DMS53 treated with DMSO at 0.1 percent for 48 hours (cell line): ENCODE data around the gene FAF1.

Experiments used
- DNase-seq: peaks from one replicate; lab custom pipeline; 2025; ENCODE audit not compliant: unreplicated experiment; lab: John Stamatoyannopoulos, UW

Gene FAF1

DNA sequence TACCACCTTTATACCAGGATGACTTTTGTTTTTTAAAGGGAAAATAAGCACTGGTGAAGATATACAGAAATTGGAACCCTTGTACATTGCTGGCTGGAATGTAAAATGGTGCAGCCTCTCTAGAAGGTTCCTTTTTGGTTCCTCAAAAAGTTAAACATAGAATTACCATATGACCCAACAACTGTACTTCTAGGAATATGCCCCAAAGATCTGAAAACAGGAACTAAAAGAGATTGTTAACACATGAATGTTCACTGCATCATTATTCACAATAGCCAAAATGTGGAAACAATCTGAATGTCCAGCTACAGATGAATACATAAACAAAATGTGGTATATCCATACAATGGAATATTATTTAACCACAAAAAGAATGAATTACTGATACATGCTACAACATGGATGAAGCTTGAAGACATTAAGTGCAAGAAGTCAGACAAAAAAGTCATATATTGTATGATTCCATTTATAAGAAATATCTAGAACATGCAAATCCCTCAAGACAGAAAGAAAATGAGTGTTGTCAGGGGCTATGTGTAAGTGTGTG, 452.0 kb downstream of the FAF1 start:
- DNase-seq = no peak

DNA sequence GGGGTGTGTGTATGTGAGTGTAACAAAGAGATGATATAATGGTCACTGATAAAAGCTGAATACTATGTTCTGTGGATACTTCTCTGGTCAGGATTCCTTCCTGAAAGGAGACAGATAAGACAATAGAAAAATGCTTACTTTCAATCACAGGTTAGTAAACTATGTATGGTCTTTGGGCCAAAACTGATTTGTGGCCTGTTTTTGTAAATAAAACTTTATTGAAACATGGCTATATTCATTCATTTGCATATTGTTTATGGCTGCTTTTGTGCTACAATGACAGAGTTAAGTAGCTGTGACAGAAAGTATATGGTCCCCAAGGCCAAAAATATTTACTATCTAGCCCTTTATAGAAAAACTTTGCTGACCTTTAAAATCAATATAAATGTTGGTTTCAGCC, 454.6 kb downstream of the FAF1 start:
- DNase-seq = no peak

DNA sequence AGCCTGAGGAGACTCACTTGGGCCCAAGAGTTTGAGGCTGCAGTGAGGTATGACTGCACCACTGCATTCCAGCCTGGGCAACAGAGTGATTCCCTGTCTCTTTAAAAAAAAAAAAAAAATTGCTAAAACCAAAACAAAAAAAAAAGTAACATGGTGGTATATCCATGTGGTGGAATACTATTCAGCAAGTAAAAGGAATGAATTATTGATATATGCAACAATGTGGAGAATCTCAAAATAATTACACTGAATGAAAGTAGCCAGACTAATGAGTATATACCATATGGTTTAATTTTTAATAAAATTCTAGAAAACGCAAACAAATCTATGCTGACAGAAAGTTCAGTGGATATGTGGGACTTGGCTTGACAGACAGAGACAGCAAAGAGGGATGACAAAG, 456.6 kb downstream of the FAF1 start:
- no peak for DNase-seq

DNA sequence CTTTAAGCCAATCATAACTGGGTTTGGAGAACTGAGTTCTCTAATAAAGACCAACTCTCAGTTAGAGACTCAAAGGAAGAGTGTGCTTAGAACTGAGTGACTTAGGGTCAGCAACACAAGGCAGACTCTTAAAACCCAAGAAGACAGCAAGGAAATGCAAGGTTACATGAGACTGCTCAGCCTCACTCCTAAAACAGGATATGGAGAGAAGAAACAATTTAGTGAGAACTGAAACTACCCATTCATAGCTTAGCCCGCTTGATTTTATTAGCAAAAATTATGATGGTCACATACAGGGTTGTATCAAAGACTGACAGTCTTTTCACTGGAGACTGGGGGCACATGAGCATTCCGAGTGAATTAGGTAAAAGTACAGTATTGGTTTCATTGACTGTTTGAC, 457.9 kb downstream of the FAF1 start:
- DNase-seq = no peak

DNA sequence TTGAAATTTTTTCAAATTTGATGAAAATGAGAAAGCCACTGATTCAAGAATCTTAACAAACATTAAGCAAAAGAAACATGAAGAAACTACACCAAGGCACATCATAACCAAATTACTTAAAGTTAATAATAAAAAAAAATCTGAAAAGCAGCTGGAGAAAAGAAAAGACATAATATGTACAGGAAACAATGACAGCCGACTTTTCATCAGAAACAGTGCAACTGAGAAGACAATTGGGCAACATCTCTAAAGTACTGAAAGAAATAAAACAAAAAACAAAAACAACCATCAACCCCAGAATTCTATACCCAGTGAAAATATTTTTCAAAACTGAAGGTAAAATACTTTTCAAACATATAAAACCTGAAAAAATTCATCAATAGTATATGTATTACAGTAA, 463.1 kb downstream of the FAF1 start:
- DNase-seq = no peak

DNA sequence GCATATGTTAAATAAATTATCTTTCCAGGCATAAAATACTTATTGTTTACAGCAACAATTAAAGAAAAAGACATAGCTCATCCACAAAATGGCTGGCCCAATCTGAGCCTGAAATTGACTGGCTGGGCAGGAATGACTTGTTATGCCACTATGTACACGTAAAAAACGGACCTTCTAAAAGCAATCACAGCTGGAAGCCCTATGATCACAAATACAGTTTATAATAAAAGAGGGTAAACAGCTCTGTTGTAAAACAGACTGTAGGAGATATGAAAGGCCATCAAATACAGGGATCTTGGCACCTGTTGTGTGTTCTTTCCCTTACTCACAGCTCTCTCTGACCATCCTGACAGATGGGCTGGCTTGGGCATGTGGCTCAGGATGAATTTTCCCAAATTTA, 466.4 kb downstream of the FAF1 start:
- peak; percentile 40 for DNase-seq

GRCh38 chr1:50492142-50492541, 467.9 kb downstream of the FAF1 start:
- DNase-seq = no peak

DNA sequence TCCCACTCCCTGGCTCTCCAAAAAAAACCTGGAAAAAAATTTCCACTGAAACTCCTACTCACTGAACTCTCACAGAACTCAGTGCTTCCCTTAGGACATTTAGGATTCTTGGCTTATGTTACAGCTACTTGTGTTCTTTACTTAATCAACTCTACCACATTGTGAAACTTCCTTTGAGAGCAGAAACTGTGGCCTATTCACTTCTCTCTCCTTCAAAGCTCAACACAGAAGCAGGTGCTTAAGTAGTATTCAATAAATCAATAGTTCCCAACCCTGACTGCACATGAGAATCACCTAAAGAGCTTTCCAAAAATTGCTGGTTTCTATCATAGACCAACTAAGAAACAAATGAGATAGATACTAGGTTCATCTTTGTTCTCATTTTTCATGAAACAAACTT, 468.9 kb downstream of the FAF1 start:
- DNase-seq = no peak

GRCh38 chr1:50490640-50491039, 469.4 kb downstream of the FAF1 start:
- no peak for DNase-seq

DNA sequence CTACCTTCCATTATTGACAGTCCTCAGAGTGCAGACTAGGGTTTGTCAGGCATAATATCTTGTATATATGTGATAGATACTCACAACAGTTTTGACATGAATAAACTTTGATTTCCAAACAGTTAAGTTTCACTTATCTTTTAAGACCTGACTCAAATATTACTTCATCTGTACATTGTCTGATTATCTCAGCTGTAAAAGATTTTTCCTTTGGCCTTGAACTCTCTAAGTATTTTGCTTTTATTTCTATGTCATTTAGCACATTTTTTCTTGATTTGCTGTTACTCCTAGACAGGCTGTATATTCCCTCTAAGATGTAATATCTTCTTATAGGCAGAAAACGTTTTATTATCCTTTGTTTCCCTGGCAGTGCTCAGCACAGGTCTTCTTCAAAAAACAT, 471.2 kb downstream of the FAF1 start:
- DNase-seq = no peak

GRCh38 chr1:50488356-50488755, 471.7 kb downstream of the FAF1 start:
- no peak for DNase-seq

DNA sequence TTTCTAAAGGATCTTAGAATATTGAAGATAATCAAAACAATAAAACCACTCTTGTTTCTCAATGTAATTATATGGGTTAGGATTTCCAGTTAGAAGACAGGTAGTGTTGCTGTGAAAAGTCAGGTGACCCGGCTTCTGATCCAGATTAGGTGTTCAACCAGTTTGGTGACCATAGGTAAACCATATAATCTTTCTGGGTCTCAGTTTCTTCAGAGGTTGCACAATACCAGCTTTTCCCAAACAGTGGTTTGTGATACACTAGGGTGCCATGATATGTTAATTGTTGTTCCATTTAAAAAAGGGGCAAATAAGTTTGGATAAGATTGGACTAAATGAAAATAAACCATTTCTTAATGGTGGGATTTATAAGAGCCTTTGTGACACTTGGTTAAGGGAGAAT, 472.3 kb downstream of the FAF1 start:
- DNase-seq = no peak

DNA sequence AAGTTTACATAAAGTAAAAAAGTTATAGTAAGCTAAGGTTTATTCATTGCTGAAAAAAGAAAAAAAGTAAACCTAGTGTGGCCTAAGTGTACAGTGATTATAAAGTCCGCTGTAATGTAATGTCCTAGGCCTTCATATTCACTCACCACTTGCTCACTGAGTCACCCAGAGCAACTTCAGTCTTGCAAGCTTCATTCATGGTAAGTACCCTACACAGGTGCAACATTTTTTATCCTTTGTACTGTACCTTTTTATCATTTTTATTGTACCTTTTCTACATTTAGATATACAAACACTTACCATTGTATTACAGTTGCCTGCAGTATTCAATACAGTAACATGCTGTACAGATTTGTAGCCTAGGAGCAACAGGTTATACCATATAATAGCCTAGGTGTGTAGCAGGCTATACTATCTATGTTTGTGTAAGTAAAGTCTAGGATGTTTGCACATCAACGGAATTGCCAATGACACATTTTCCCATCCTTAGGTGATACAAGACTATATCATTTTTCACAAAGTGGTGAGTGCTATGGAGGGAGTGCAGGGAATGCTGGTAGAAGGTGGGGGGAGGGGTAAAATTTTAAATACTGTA, 478.8 kb downstream of the FAF1 start:
- no peak for DNase-seq

- no peak for DNase-seq
Measured at GRCh38 chr1:50476800-50477199, 483.3 kb downstream of the FAF1 start.

DNA sequence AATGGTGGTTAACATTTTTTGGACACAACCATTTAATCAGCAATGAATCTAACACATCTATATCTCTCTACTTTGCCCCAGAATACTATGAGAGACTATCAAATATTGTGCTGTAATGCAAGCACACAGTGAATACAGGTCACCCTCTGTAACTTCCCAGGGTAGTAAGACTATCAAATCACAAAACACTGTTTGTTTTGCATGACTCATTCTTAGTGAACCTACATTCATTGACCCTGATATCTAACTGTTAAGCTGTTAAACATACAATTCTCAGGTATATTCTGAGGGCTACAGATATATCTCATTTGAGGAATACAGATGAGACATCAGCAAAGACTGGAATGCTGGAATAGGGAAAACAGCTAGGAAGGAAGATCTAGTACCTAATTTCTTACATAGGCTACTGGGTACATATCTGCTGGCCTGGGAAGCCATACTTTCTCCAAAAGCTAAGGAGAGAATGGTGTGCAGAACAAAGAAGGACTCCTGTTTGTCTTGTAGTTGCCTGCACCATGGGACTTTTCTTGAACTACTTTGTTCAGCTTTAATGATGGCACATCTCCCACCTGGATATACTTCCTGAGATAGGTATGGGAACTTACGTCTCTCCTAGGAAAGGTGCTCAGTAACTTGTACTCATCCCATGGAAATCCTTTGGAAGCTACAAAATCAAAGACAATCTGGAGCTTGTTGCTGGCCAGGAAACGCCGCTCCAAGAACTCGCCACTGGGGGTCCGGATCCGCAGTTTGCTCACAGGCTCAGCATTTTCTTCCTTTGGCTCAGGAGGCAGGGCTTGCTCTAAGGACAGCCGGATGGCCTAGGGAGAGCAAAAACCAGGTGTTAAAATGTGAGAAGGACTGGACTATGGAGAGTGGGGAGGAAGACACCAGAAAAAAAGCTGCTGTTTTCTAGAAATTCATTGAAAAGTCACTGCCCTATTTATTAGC, 484.9 kb downstream of the FAF1 start:
- peak; percentile 99 for DNase-seq

DNA sequence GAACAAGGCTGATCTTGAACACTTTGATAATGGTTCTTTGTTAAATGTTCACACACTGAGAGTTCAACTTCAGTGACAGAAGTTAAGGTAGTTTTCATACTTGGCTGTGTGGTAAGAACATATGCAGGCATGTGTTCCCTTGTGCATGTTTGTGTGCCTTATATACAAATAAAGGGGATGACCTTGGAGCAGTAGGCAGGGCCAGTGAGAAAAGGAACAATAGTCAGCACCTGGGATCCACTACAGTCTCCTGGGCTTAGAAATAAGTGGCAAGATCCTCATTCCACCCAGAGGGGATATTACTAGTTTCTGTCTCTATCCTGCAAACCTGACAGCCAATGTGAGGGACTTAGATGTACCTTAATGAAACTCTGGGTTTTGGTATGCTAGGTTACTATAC, 486.6 kb downstream of the FAF1 start:
- DNase-seq = no peak

- no peak for DNase-seq
Measured at GRCh38 chr1:50471967-50472366, 488.1 kb downstream of the FAF1 start.

DNA sequence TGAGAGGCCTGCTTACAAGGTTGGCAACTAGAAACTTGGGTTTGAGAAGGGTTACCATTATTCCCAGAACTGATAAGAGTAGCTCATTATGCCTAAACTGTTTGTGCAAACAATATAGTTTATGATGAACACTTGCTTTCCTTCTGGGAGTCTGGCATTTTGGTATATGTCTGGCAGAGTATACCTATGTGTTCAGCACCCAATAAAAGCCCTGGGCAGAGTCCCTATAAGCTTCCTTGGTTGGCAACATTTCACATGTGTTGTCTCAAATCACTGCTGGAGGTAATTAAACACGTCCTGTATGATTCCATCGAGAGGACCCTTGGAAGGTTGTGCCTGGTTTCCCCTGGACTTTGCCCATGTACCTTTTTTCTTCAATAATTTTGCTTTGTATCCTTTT, 497.1 kb downstream of the FAF1 start:
- no peak for DNase-seq

- no peak for DNase-seq
Measured at GRCh38 chr1:50458507-50458906, 501.6 kb downstream of the FAF1 start.

DNA sequence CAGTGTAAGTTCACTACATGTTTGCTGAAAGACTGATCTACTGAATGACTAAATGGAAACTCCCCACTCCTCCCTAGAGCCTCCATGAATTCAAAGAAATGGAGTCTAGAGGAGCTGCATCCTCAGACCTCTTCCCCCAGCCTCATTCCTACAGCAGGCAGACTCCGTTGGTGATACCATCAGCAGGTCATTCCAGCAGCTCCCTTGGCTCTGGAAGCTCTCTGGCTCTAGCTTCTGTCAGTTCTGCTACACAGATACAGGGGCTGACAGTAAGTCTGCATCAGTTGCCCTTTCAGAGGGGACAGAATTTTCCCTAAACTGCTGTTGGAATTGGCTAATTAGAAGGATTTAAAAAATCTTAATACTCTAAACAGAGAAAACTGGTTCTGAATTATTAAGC, 505.2 kb downstream of the FAF1 start:
- DNase-seq = no peak

DNA sequence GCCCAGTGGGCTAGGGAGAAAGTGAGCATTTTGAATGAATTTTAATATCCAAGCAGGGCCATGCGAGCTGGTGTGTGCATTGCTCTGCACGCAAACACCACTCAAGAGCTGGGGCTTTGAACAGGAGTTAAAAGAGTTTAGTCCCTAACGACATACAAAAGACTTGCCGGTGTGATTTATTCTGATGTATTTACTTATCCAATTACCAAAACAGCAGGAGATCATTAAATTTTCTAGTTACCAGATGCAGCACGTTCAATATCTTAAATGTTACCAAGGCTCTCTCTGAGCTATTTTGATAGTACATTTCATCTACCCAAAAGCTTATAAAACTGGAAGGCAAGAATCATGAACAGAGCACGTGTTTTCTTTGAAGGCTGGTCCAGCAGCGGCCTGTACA, 506.8 kb downstream of the FAF1 start:
- no peak for DNase-seq

DNA sequence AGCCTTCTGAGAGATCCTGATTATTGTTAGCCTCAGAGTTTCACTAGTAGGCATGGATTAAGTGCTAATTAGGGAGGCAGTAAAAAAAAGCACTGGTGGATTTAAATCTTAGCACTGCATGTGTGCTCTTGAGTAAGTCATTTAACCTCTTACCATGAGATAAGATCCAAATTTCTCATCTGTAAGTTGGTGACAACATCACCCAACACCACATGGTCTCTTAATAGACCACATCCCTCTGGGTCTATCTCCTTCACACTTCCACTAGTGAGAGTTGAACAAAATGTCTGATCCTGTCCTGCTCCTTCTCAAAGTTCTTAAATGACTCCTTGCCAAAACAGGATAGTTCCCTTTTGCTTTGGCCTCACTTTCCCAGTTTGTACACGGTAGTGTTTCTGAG, 507.4 kb downstream of the FAF1 start:
- DNase-seq = no peak
